HEK293T (cell line): ENCODE results near the gene RPTOR.

Source experiments
- CTCF ChIA-PET: fragments of 350-600 bp; formaldehyde crosslinking; extraction: SDS; loops from one replicate; lab custom pipeline; 2021; ENCODE audit warnings: antibody characterized with exemption, inconsistent platforms; lab: Yijun Ruan, JAX
- POLR2A ChIA-PET: fragments of 350-600 bp; formaldehyde crosslinking; extraction: SDS; loops from one replicate; lab custom pipeline; 2020; ENCODE audit warnings: antibody characterized with exemption, inconsistent platforms; lab: Yijun Ruan, JAX
- DNase-seq: peaks from one replicate; pipeline ENCODE4 v3.0.0; 2012; ENCODE audit warnings: mixed read lengths; ENCODE audit errors: extremely low spot score
- ARNT ChIP-seq: fragments of 450-650 bp; IDR thresholded peaks from 2 replicates; pipeline ENCODE4 v1.6.1; 2017; ENCODE audit warnings: mild to moderate bottlenecking
- BHLHE40 ChIP-seq: fragments of 450-650 bp; IDR thresholded peaks from 2 replicates; pipeline ENCODE4 v1.6.1; 2016; ENCODE audit warnings: mild to moderate bottlenecking, moderate library complexity, borderline replicate concordance
- CTBP1 ChIP-seq: fragments of 450-650 bp; IDR thresholded peaks from 2 replicates; pipeline ENCODE4 v1.6.1; 2016; ENCODE audit warnings: borderline replicate concordance
- ELF4 ChIP-seq: fragments of 450-650 bp; IDR thresholded peaks from 2 replicates; pipeline ENCODE4 v1.6.1; 2017; ENCODE audit warnings: antibody characterized with exemption
- FOXA1 ChIP-seq: fragments of 450-650 bp; IDR thresholded peaks from 2 replicates; pipeline ENCODE4 v1.6.1; 2016; ENCODE audit warnings: mild to moderate bottlenecking
- FOXK2 ChIP-seq: fragments of 450-650 bp; IDR thresholded peaks from 2 replicates; pipeline ENCODE4 v1.6.1; 2016; ENCODE audit warnings: mild to moderate bottlenecking
- FOXM1 ChIP-seq: fragments of 450-650 bp; IDR thresholded peaks from 2 replicates; pipeline ENCODE4 v1.6.1; 2017; ENCODE audit warnings: mild to moderate bottlenecking, borderline replicate concordance
- HDGF ChIP-seq: fragments of 450-650 bp; IDR thresholded peaks from 2 replicates; pipeline ENCODE4 v1.6.1; 2017; ENCODE audit warnings: antibody characterized with exemption, borderline replicate concordance
- L3MBTL2 ChIP-seq: fragments of 450-650 bp; conservative IDR thresholded peaks from 2 replicates; pipeline ENCODE4 v1.6.1; 2016; ENCODE audit warnings: mild to moderate bottlenecking
- LEF1 ChIP-seq: fragments of 450-650 bp; IDR thresholded peaks from 2 replicates; pipeline ENCODE4 v1.6.1; 2017; ENCODE audit warnings: mild to moderate bottlenecking, borderline replicate concordance
- NFRKB ChIP-seq: fragments of 450-650 bp; IDR thresholded peaks from 2 replicates; pipeline ENCODE4 v1.6.1; 2016; ENCODE audit warnings: mild to moderate bottlenecking, moderate library complexity
- SP1 ChIP-seq: fragments of 450-650 bp; IDR thresholded peaks from 2 replicates; pipeline ENCODE4 v1.6.1; 2017
- SUZ12 ChIP-seq: fragments of 450-650 bp; IDR thresholded peaks from 2 replicates; pipeline ENCODE4 v1.6.1; 2016; ENCODE audit warnings: mild to moderate bottlenecking
- TARDBP ChIP-seq: fragments of 450-650 bp; IDR thresholded peaks from 2 replicates; pipeline ENCODE4 v1.6.1; 2016
- ZNF384 ChIP-seq: fragments of 450-650 bp; IDR thresholded peaks from 2 replicates; pipeline ENCODE4 v1.6.1; 2016
- TF ChIP-seq, protein P1 (sequence below): fragments of 450-650 bp; IDR thresholded peaks from 2 replicates; pipeline ENCODE4 v1.6.1; 2016

Gene RPTOR

DNA sequence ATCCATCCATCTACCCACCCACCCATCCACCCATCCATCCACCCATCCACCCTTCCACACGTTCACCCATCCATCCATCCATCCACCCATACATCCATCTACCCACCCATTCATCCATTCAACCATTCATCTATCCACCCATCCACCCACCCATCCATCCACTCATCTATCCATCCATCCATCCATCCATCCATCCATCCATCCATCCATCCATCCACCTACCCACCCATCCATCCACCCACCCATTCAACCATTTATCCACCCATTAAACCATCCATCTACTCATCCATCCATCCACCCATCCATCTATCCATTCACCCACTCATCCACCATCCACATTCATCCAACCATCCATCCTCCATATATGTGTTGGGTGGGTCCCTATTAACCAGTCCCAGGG is 26.2 kb upstream of the RPTOR start:
- ChIA-PET CTCF (no interaction called here), POLR2A (interaction anchor here (1.8 kb wide), 1 partner anchor 64 kb away, joined by 5 read pairs; no protein-coding TSS in a partner anchor)

DNA sequence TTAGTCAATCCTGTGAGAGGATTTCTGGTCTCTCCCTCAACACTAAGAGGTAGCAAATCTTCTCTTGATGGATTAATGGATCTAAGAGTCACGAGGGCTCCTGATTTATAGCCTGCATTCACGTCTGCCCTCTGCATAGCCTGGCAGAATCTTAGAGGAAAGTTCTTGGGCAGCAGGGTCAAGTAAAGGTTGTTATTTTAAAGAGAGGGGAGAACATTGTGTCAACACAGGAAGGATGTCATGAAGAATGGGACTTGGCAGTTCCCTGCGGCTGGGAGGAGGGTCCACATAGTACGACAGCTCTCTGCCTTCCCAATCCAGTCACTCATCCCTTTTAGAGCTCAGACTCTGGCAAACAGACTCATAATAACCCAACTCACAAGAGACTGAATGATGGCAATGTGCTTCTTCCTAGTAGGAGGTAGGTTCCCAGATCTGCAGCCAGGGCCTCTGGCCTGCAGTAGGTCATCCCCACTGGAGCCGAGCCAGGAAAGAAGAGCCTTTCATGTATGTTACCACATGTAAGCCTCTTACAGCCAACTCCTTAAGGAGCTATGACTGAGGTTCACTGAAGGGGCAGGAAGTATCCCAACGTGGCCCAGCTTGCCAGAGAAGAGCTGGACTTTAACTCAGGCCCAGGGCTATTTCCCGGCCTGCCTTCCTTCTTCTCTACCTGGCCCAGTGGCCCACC is 25.4 kb upstream of the RPTOR start:
- CTCF ChIA-PET = no interaction called here
- TF ChIP-seq L3MBTL2 (no peak), BHLHE40 (no peak), NFRKB (no peak), SUZ12 (no peak), ARNT (no peak), SP1 (no peak), CTBP1 (no peak), FOXM1 (no peak)
- TF ChIP-seq, protein P1, sequence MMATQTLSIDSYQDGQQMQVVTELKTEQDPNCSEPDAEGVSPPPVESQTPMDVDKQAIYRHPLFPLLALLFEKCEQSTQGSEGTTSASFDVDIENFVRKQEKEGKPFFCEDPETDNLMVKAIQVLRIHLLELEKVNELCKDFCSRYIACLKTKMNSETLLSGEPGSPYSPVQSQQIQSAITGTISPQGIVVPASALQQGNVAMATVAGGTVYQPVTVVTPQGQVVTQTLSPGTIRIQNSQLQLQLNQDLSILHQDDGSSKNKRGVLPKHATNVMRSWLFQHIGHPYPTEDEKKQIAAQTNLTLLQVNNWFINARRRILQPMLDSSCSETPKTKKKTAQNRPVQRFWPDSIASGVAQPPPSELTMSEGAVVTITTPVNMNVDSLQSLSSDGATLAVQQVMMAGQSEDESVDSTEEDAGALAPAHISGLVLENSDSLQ = peak; percentile 86
- POLR2A ChIA-PET = interaction anchor here (1.8 kb wide), 1 partner anchor 65 kb away, joined by 5 read pairs; no protein-coding TSS in a partner anchor
- DNase-seq = no peak

More for the DNA sequence above, 26.2 kb upstream of the RPTOR start:
- DNase-seq = no peak
- no peak for TF ChIP-seq FOXM1
- no peak for TF ChIP-seq SUZ12
- no peak for TF ChIP-seq FOXK2

DNA sequence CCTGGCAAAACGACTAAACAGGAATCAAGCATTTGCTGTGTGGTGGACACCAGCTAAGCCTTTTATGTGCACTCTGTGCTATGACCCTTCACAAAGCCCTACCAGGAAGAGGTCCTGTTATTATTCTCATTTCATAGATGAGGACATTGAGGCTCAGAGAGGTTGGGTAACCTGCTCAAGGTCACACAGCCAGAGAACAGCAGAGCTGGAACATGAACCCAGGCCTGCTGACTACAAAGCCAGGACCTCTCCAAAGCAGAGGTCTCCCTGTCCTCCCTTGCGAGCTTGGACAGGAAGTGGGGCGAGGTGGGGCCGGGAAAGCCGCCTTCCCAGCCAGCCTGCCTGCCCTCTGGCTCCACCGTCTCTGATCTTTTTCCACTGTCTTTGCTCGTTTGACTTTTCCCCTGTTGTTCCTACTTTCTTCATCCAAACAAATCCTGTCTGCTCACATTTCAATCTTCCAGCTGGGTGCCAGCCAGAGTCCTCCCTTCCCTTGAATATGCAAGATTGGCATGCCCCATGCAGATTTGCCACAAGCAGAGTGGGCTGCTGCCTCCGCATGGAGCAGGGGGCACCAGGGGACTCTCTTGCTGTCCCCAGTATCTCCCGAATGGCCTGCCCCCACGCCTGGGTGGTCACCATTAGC is 23.7 kb upstream of the RPTOR start:
- ChIA-PET CTCF (no interaction called here), POLR2A (no interaction called here)
- TF ChIP-seq TARDBP (no peak), NFRKB (no peak), LEF1 (no peak), BHLHE40 (no peak), SP1 (no peak), ZNF384 (no peak), FOXA1 (no peak), ELF4 (no peak), L3MBTL2 (no peak), CTBP1 (no peak), FOXM1 (no peak), SUZ12 (no peak), FOXK2 (no peak)
- TF ChIP-seq, protein P1 = no peak
- DNase-seq = no peak

DNA sequence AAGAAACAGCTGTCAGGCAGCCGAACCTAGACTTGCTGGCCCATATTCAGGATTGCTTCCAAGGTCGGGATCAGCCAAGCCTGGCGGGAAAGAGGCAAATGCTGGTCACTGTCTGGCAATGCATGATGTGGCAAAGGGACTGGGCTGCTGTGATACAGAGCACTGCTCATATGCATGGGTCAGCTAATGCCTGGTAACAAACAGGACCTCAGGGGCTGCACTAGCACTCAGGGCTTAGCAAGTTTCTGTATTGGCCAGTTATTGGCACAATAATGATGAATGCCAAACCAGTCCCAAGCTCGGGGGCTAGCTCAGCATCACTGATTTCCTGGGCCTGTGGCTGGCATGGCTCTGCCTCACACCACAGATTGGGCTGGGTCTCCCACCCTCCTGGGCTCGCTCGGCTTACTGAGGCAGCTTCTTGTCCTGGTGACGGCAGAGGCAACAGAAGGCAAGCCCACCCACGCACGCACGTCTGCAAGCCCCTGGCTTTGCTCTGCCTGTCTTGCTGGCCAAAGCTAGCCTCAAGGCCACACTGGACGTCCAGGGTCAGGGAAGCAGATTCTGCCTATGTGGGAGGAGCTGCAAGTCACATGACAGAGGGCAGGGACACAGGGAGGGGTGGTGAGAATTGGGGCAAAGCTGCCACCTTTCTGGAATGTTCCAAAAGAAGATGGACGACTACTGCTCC is 21.4 kb upstream of the RPTOR start:
- no peak for TF ChIP-seq FOXK2
- TF ChIP-seq ZNF384 = no peak
- no peak for TF ChIP-seq ELF4
- TF ChIP-seq SUZ12 = no peak
- no peak for TF ChIP-seq NFRKB
- no peak for TF ChIP-seq FOXA1
- no peak for TF ChIP-seq ARNT
- TF ChIP-seq FOXM1 = no peak
- TF ChIP-seq TARDBP = no peak
- TF ChIP-seq HDGF = no peak
- no peak for TF ChIP-seq CTBP1
- TF ChIP-seq L3MBTL2 = no peak
- TF ChIP-seq LEF1 = no peak
- TF ChIP-seq SP1 = no peak
- TF ChIP-seq BHLHE40 = no peak
- TF ChIP-seq, protein P1 = no peak
- POLR2A ChIA-PET = no interaction called here
- no peak for DNase-seq
- CTCF ChIA-PET = no interaction called here

DNA sequence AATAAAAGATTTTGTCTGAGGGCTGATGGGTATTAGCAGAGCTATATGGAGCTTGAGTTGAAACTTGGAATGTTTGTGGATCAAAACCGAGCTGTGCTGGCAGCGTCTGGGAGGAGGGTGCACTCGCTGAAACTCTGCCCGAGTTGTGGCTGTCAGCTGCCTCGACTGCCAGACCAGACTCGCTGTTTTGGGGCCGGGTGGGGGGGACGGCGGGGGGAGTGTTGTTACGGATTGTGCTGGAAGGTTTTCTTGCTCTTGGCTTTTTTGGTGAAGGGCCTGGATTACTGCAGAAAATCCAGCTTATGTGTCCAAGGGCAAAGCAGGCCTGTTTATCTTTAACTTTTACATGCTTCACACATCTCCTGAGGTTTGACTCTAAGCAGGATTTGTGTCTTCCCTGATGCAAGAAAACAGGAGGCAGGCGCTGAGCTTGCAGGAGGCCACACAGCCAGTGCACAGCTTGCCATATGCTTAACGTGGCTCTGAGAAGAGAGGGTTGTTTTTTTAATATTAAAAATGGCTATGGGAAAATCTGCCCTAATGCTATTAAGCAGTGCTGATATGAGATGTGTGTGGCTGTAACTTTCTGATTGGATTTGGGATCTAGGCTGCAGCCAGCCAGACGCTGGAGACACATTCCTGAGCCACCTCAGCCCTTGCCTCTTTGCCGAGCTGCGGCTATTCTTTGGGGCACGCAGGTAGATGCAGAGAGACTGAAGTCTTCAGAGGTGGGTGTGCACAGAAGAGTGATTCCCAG is 20.5 kb upstream of the RPTOR start:
- DNase-seq = no peak
- CTCF ChIA-PET = no interaction called here
- POLR2A ChIA-PET = no interaction called here

More for the DNA sequence above, 20.5 kb upstream of the RPTOR start:
- TF ChIP-seq NFRKB (no peak), ELF4 (no peak), LEF1 (no peak), FOXK2 (no peak), BHLHE40 (no peak), ZNF384 (no peak), FOXM1 (no peak), FOXA1 (no peak), SUZ12 (no peak)
- TF ChIP-seq, protein P1 = no peak
